ENCODE data around the gene RBM44. TPM values are rescaled to one million over a fixed set of nuclear protein-coding genes. Genes with fewer than 3 reads are reported as not detected.
"Not testable (repeated sequence)": the region's sequence is repeated elsewhere in the genome, so short reads cannot be mapped to it uniquely, and the experiment has no call there.

Gene RBM44
- total and polyA plus RNA-seq, 7 donors = 0.12 to 1.7 (median 0.71) TPM; not detected in 2

DNA sequence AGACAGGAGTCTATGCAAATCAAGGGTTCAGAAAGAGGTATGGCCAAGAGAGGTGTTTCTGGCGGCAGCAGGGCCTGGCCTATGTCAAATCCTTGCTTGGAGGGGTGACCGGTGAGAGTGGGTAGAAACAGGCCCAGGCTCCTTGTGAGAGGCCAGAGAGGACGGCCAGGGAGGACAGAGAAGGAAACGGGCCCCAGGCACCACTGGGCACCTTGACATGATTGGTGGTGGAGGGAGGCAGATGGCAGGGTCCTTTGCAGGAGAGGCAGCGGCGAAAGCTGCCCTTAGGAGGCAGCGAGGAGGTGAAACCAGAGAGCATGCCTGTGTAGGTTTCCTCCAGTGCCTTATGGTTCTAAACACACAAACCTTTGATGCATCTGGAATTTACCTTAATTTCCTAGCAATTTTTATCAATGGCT is 67.1 kb downstream of the RBM44 start:
- Histone ChIP-seq H3K27ac (peak overlapping the region; percentile 91 to 97 (median 96)), H3K4me1 (peaks cover 0 to 93% (median 88%) of the 10 kb centered on the region in 4 donors), H3K27me3 (no peaks in the 10 kb centered on the region), H3K4me3 (peak overlapping the region in 1 of 4 donors; percentile 7), H3K9me3 (no peaks in the 10 kb centered on the region), H3K36me3 (no peaks in the 10 kb centered on the region)
- TF ChIP-seq POLR2AphosphoS5 (IDR thresholded peaks at IDR 0.05) (peak in 2 of 4 donors; percentile 61 to 63), POLR2A (IDR thresholded peaks at IDR 0.05) (no peak), EP300 (IDR thresholded peaks at IDR 0.05) (no peak)
- TF ChIP-seq, protein P1, sequence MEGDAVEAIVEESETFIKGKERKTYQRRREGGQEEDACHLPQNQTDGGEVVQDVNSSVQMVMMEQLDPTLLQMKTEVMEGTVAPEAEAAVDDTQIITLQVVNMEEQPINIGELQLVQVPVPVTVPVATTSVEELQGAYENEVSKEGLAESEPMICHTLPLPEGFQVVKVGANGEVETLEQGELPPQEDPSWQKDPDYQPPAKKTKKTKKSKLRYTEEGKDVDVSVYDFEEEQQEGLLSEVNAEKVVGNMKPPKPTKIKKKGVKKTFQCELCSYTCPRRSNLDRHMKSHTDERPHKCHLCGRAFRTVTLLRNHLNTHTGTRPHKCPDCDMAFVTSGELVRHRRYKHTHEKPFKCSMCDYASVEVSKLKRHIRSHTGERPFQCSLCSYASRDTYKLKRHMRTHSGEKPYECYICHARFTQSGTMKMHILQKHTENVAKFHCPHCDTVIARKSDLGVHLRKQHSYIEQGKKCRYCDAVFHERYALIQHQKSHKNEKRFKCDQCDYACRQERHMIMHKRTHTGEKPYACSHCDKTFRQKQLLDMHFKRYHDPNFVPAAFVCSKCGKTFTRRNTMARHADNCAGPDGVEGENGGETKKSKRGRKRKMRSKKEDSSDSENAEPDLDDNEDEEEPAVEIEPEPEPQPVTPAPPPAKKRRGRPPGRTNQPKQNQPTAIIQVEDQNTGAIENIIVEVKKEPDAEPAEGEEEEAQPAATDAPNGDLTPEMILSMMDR (IDR thresholded peaks at IDR 0.05) = no peak
- 90 to 96% methylated on average over 7 of the region's 7 CpGs for whole genome bisulfite sequencing, 2 donors
- intact Hi-C loops (cut with DNase I) = loop anchor here (1.0 to 10.0 kb wide), 2 partner anchors 21 to 1459 kb away; no protein-coding TSS in a partner anchor
- DNase-seq = peak; percentile 76

DNA sequence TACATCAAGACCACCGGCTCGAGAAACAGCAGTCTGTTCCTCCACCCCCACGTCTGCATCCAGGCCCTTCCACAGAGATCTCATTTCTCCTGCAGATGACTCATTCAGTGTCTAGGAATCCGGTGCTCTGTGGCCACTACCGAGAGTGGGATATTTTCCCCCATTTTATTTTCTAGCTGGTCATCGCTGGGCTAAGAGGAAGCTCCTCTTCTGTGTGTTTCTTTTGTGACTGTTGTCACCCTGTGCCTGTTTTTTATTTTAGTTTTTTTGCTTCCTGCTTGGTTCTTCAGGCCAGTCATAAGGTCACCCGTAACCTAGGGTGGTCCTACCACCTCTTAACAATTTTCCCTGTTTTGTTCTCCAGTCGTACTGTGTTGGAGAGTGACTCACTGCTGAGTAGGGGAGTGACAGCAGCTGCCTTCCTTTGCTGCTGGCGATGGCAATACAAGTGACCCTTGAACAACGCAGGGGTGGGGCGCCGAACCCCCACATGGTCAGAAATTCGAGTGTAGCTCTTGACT is 67.6 kb downstream of the RBM44 start:
- Histone ChIP-seq H3K4me3 (peak overlapping the region in 1 of 4 donors; percentile 7), H3K27me3 (no peaks in the 10 kb centered on the region), H3K9me3 (no peaks in the 10 kb centered on the region), H3K36me3 (no peaks in the 10 kb centered on the region), H3K4me1 (peaks cover 0 to 98% (median 94%) of the 10 kb centered on the region in 4 donors), H3K27ac (peak overlapping the region; percentile 91 to 97 (median 96))
- peak; percentile 61 for DNase-seq
- intact Hi-C loops (cut with DNase I) = loop anchor here (10.0 kb wide), 1 partner anchor 1459 kb away; no protein-coding TSS in a partner anchor
- TF ChIP-seq, protein P1 (IDR thresholded peaks at IDR 0.05) = no peak
- TF ChIP-seq POLR2A (IDR thresholded peaks at IDR 0.05) (no peak), EP300 (IDR thresholded peaks at IDR 0.05) (no peak), POLR2AphosphoS5 (IDR thresholded peaks at IDR 0.05) (no peak)
- 59 to 80% methylated on average over 13 of the region's 13 CpGs for WGBS, 2 donors

GRCh38 chr2:237867465-237867864 is 68.9 kb downstream of the RBM44 start:
- no peaks in the 10 kb centered on the region for H3K27me3 ChIP-seq
- intact Hi-C loops (cut with DNase I) = loop anchor here (10.0 kb wide), 1 partner anchor 1457 kb away; no protein-coding TSS in a partner anchor
- no peak overlapping the region for H3K4me3 ChIP-seq
- TF ChIP-seq POLR2AphosphoS5 (IDR thresholded peaks at IDR 0.05) (peak in 2 of 4 donors; percentile 26 to 36), POLR2A (IDR thresholded peaks at IDR 0.05) (no peak)
- H3K9me3 ChIP-seq = no peaks in the 10 kb centered on the region
- peak; percentile 65 for DNase-seq
- peaks cover 0 to 100% (median 98%) of the 10 kb centered on the region in 4 donors for H3K4me1 ChIP-seq
- peak overlapping the region; percentile 91 to 97 (median 96) for H3K27ac ChIP-seq
- WGBS, 2 donors = 87 to 89% methylated on average over 10 of the region's 10 CpGs
- H3K36me3 ChIP-seq = no peaks in the 10 kb centered on the region

DNA sequence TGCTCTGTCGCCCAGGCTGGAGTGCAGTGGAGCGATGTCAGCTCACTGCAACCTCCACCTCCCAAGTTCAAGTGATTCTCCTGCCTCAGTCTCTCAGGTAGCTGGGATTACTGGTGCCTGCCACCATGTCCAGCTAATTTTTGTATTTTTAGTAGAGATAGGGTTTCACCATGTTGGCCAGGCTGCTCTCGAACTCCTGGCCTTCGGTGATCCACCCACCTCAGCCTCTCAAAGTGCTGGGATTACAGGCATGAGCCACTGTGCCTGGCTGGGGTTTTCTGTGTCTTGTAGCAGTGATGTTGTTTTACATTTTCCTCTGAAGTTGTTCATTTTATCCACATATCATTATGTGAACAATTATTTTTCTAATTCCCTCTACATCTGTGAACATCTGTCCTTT is 69.5 kb downstream of the RBM44 start:
- H3K4me3 ChIP-seq, H3K27me3 ChIP-seq, H3K36me3 ChIP-seq, H3K9me3 ChIP-seq, DNase-seq: not testable (repeated sequence)
- WGBS, 2 donors = 84 to 95% methylated on average over 4 of the region's 4 CpGs
- intact Hi-C loops (cut with DNase I) = loop anchor here (10.0 kb wide), 1 partner anchor 1457 kb away; no protein-coding TSS in a partner anchor
- peak overlapping the region; percentile 91 to 97 (median 96) for H3K27ac ChIP-seq
- H3K4me1 ChIP-seq = peaks cover 0 to 100% (median 98%) of the 10 kb centered on the region in 4 donors

GRCh38 chr2:237868631-237869342 is 70.2 kb downstream of the RBM44 start:
- H3K36me3 ChIP-seq = no peaks in the 10 kb centered on the region
- no peaks in the 10 kb centered on the region for H3K27me3 ChIP-seq
- H3K9me3 ChIP-seq = no peaks in the 10 kb centered on the region
- TF ChIP-seq POLR2AphosphoS5 (IDR thresholded peaks at IDR 0.05) (peak in 2 of 4 donors; percentile 5 to 16), EP300 (IDR thresholded peaks at IDR 0.05) (no peak)
- intact Hi-C loops (cut with DNase I) = loop anchor here (10.0 kb wide), 1 partner anchor 1456 kb away; no protein-coding TSS in a partner anchor
- H3K27ac ChIP-seq = peak overlapping the region; percentile 91 to 97 (median 96)
- peaks cover 0 to 100% (median 98%) of the 10 kb centered on the region in 4 donors for H3K4me1 ChIP-seq
- WGBS, 2 donors = 58 to 82% methylated on average over 22 of the region's 22 CpGs
- DNase-seq = peak; percentile 79
- no peak overlapping the region for H3K4me3 ChIP-seq
